Measurements from ENCODE around the gene MICAL3. TPM values are rescaled to one million over a fixed set of nuclear protein-coding genes. Genes with fewer than 3 reads are reported as not detected.

The MICAL3 gene
- polyA plus RNA-seq, 3 donors, result 0.23 to 0.84 TPM; not detected in 1

DNA sequence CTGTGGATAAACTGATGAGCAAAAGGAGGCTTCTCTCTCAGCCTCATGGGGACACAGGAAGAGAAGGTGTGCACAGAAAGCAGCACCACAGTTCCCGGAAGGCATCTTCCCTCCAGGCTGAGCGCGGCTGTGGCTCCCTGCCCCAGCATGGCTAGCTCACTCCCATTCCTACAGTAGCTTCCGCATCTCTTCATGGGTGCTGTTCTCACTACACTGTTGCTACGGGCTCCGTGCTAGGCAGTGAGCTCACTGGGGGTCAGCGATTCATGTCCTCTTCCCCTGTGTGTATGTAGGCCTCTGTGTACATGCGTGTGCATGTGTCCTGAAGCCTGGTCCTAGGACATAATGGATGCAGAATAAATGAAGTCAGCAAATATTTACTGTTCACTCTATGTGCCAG lies 64.3 kb downstream of the MICAL3 start:
- TF ChIP-seq, protein P1, sequence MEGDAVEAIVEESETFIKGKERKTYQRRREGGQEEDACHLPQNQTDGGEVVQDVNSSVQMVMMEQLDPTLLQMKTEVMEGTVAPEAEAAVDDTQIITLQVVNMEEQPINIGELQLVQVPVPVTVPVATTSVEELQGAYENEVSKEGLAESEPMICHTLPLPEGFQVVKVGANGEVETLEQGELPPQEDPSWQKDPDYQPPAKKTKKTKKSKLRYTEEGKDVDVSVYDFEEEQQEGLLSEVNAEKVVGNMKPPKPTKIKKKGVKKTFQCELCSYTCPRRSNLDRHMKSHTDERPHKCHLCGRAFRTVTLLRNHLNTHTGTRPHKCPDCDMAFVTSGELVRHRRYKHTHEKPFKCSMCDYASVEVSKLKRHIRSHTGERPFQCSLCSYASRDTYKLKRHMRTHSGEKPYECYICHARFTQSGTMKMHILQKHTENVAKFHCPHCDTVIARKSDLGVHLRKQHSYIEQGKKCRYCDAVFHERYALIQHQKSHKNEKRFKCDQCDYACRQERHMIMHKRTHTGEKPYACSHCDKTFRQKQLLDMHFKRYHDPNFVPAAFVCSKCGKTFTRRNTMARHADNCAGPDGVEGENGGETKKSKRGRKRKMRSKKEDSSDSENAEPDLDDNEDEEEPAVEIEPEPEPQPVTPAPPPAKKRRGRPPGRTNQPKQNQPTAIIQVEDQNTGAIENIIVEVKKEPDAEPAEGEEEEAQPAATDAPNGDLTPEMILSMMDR (IDR thresholded peaks at IDR 0.05), result no peak
- whole genome bisulfite sequencing (ENCODE audit: insufficient coverage), result 100% methylated on average over 3 of the region's 8 CpGs
- H3K9ac ChIP-seq (ENCODE audit: insufficient read depth, low read length, poor library complexity, severe bottlenecking), result no peak overlapping the region

DNA sequence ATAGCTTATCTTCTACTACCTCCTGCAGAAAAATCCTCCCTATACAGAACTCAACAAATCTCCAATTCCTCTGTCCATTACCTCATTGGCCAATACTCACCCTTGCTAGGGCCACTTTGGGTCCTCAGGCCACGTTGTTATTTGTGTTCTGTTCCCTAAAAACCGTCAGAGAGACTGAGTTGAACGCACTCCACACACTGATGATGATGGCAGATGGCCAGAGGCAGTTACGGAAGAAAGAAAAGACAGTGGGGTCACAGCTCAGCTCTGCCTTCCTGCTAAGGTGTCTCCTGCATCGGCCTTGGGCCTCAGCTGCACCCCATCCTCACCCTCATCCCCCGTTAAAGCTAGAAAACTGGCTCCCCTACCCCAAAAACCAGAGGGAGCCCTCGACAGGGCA lies 66.2 kb downstream of the MICAL3 start:
- Mint-ChIP-seq H3K36me3 (no peaks in the 10 kb centered on the region), H3K27ac (peak overlapping the region in 1 of 7 donors; percentile 69), H3K4me3 (no peak overlapping the region), H3K4me1 (no peaks in the 10 kb centered on the region), H3K27me3 (ENCODE audit: low read depth in 3 of 3) (peaks cover 0 to 2% (median 0%) of the 10 kb centered on the region in 3 donors), H3K9me3 (peaks cover 0 to 1% (median 0%) of the 10 kb centered on the region in 7 donors)
- Histone ChIP-seq H3K27ac (ENCODE audit: low read depth in 1 of 2, low read length in 2 of 2) (no peak overlapping the region), H3K9me3 (replicated peaks in 1 of 2; ENCODE audit: control insufficient read depth in 1 of 2, insufficient read depth in 1 of 2, low read length in 2 of 2) (no peaks in the 10 kb centered on the region), H3K27me3 (ENCODE audit: control insufficient read depth in 2 of 2, insufficient read depth in 2 of 2, low read length in 2 of 2) (no peaks in the 10 kb centered on the region), H2AFZ (ENCODE audit: insufficient read depth, low read depth, low read length, poor library complexity, severe bottlenecking) (no peak overlapping the region), H4K20me1 (ENCODE audit: insufficient read depth, low read length) (no peaks in the 10 kb centered on the region), H3K9ac (ENCODE audit: insufficient read depth, low read length, poor library complexity, severe bottlenecking) (no peak overlapping the region), H3K36me3 (replicated peaks in 1 of 2; ENCODE audit: control insufficient read depth in 1 of 2, insufficient read depth in 2 of 2, low read length in 2 of 2) (no peaks in the 10 kb centered on the region), H3K4me3 (replicated peaks in 1 of 3; ENCODE audit: low read depth in 2 of 3, low read length in 3 of 3) (no peak overlapping the region), H3K79me2 (ENCODE audit: insufficient read depth, low read length) (no peaks in the 10 kb centered on the region), H3K4me1 (ENCODE audit: control insufficient read depth in 1 of 2, insufficient read depth in 2 of 2, low read length in 2 of 2) (no peaks in the 10 kb centered on the region), H3K4me2 (replicated peaks; ENCODE audit: extremely low read depth, low read length, poor library complexity, severe bottlenecking) (no peak overlapping the region)
- intact Hi-C loops (cut with micrococcal nuclease), result no loop called here
- WGBS (ENCODE audit: insufficient coverage), result 84% methylated on average over 4 of the region's 7 CpGs
- TF ChIP-seq, protein P1 (IDR thresholded peaks at IDR 0.05), result no peak
- DNase-seq, result no peak

More for the DNA sequence above, 64.3 kb downstream of the MICAL3 start:
- no peak overlapping the region for H3K4me2 ChIP-seq (replicated peaks; ENCODE audit: extremely low read depth, low read length, poor library complexity, severe bottlenecking)
- Mint-ChIP-seq H3K36me3 (no peaks in the 10 kb centered on the region), H3K9me3 (peaks cover 0 to 1% (median 0%) of the 10 kb centered on the region in 7 donors), H3K4me1 (no peaks in the 10 kb centered on the region), H3K27me3 (ENCODE audit: low read depth in 3 of 3) (no peaks in the 10 kb centered on the region), H3K27ac (peak overlapping the region in 1 of 7 donors; percentile 23), H3K4me3 (no peak overlapping the region)
- no peaks in the 10 kb centered on the region for H3K36me3 ChIP-seq (replicated peaks in 1 of 2; ENCODE audit: control insufficient read depth in 1 of 2, insufficient read depth in 2 of 2, low read length in 2 of 2)
- no peak overlapping the region for H3K27ac ChIP-seq (ENCODE audit: low read depth in 1 of 2, low read length in 2 of 2)
- H2AFZ ChIP-seq (ENCODE audit: insufficient read depth, low read depth, low read length, poor library complexity, severe bottlenecking), result no peak overlapping the region
- H3K9me3 ChIP-seq (replicated peaks in 1 of 2; ENCODE audit: control insufficient read depth in 1 of 2, insufficient read depth in 1 of 2, low read length in 2 of 2), result no peaks in the 10 kb centered on the region
- no peak overlapping the region for H3K4me3 ChIP-seq (replicated peaks in 1 of 3; ENCODE audit: low read depth in 2 of 3, low read length in 3 of 3)
- no peaks in the 10 kb centered on the region for H3K79me2 ChIP-seq (ENCODE audit: insufficient read depth, low read length)
- H3K4me1 ChIP-seq (ENCODE audit: control insufficient read depth in 1 of 2, insufficient read depth in 2 of 2, low read length in 2 of 2), result no peaks in the 10 kb centered on the region
- DNase-seq, result no peak
- intact Hi-C loops (cut with micrococcal nuclease), result no loop called here
- H3K27me3 ChIP-seq (ENCODE audit: control insufficient read depth in 2 of 2, insufficient read depth in 2 of 2, low read length in 2 of 2), result no peaks in the 10 kb centered on the region
- H4K20me1 ChIP-seq (ENCODE audit: insufficient read depth, low read length), result no peaks in the 10 kb centered on the region

Measured in CD14-positive monocyte (primary cell).